ENCODE measurements around the gene PLA2G15.
A peak's percentile ranks its signal among the peaks of the same experiment; 100 is the strongest.

PLA2G15 gene

DNA sequence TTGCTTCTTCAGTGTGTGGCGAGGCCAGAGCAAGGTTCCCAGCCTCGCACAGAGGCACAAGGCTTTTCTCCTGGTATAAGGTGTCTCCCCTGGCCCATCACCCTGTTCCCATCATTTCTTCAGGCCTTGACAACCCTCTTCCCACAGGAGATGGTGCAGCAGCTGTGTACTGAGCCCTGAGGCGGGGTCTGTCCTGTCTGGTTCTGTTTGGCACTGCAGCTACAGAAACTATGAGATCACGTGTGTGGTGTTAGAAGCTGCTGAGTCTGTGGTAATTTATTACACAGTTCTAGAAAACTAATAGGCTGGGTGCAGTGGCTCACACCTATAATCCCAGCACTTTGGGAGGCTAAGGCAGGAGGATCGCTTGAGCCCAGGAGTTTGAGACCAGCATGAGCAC is 7.2 kb downstream of the PLA2G15 start:
- DNase-seq (ENCODE audit: low spot score), result no peak

GRCh38 chr16:68253721-68254120 is 8.5 kb downstream of the PLA2G15 start:
- no peak for DNase-seq (ENCODE audit: low spot score)

DNA sequence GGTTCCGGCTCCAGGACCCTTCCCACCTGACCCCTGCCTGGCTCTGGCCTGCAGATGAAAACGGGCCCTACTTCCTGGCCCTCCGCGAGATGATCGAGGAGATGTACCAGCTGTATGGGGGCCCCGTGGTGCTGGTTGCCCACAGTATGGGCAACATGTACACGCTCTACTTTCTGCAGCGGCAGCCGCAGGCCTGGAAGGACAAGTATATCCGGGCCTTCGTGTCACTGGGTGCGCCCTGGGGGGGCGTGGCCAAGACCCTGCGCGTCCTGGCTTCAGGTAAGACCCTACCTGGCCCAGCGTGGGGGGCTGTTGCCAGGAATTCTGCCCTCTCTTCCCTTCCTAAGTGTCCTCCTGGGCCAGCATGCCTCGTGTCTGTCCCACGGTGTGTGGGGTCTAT is 10.5 kb downstream of the PLA2G15 start:
- DNase-seq (ENCODE audit: low spot score), result no peak

- no peak for DNase-seq (ENCODE audit: low spot score)
Observed at GRCh38 chr16:68257251-68257905, 12.2 kb downstream of the PLA2G15 start.

DNA sequence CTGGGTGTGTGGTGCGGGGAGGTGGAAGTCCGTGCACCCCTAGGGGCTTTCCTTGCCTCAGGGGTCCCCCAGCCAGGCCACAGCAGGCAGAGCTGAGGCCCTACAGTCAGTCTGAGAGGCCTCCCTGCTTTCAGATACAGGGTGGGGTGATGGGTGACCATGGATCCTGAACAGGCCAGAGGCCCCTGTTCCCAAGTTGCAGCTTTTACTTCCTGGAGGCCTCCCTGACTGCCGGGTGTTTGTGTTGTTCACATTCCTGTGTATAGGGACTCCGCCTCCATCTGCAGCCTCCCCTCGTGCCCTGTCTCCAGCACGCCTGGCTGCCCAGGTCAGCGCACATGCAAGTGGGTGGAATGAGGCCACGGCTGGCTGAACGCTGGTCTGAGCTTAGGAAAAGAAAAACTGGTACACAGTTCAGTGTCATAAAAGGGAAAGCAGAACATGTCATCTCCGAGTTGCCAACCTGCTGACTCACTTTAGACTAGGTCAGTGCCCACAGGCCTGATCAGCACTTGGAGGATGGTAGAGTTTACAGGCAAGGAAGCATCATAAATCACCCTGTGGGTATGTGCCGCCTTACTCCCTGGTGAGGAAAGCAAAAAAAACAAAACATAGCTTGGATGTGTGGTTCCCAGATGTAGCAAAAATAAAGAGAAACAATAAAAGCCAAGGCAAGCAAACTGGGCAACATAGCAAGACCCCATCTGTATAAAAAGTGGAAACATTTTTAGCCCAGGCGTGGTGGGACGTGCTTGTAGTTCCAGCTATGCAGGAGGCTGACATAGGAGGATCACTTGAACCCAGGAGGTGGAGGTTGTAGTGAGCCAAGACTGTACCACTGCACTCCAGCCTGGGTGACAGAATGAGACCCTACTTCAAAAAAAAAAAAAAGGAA is 13.0 kb downstream of the PLA2G15 start:
- DNase-seq (ENCODE audit: low spot score), result no peak

GRCh38 chr16:68259007-68259825 is 14.0 kb downstream of the PLA2G15 start:
- no peak for DNase-seq (ENCODE audit: low spot score)

DNA sequence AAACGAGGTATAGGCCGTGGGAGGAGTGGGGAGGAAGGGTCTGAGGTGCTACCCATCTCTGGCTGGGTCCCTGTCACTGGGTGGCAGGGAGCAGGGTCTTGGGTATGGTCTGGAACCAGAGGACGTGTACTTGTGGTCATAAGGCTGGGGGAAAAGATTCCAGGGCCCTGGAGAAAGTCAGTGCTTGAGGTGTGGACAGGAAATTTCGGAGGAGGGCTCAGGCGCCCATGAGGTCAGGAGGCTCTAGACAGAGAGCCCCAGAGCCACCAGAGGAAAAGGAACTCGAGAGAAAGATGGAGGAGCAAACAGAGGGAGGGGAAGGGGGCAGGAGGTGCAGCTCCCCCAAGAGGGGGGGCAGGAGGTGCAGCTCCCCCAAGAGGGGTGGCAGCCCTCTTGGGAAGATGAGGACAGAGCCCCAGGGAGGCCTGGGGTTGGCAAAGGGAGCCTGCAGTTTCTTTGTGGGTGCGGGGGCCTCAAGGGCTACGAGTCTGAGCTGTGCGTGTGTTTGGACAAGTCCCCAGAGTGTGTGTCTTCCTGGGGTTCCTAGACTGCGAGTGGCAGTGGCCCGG is 18.5 kb downstream of the PLA2G15 start:
- DNase-seq (ENCODE audit: low spot score), result no peak

- peak; percentile 60 for DNase-seq (ENCODE audit: low spot score)
Observed at GRCh38 chr16:68264128-68265077, 19.2 kb downstream of the PLA2G15 start, which contains the start of gene SLC7A6. SLC7A6 (plus strand) TSS chr16:68264526; CDS start chr16:68274727, 10,201 bp downstream.

GRCh38 chr16:68265078-68265920 is 20.1 kb downstream of the PLA2G15 start:
- DNase-seq (ENCODE audit: low spot score), result no peak

DNA sequence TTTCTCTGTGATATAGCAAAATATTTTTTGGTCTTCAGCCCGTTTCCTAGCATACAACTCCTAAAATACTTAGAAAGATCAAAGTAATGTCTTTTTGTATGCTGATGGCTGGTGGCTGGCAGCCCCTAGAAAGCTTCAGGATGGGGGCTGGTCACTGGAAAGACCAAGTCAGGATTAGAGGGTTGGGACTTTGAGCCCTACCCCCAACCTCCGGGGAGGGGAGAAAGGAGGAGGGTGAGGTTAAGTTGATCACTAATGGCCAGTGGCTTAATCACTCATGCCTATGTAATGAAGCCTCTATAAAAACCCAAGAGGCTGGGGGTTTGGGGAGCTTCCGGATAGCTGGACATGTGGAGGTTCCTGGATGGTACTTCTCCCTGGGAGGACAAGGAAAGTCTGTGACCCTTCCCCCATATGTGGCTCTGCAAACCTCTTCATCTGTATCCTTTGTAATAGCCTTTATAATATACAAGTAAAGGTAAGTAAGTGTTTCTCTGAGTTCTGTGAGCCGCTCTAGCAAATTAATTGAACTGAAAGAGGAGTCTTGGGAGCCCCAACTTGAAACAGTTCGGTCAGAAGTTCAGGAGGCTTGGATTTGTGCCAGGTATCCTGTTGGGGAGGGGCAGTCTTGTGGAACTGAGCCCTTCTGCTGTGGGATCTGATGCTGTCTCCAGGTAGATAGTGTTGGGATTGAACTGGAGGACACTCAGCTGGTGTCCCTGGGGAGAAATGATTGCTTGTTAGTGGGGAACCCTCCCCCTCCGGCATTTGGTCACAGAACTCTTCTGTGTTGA is 22.6 kb downstream of the PLA2G15 start:
- no peak for DNase-seq (ENCODE audit: low spot score)

DNA sequence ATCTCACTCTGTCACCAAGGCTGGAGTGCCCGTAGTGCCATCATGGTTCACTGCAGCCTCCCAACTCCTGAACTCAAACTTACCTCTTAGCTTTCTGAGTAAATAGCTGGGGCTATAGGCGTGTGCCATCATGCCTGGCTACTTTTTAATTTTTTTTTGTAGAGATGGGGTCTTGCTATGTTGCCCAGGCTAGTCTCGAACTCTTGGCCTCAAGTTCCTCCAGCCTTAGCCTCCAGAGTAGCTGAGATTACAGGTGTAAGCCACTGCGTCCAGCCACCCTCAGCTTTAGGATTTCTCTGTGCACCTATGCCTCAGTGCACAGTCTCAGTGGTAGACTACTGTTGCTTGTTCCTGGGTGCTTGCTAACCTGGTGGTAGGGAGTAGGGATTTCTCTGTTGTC is 24.6 kb downstream of the PLA2G15 start:
- no peak for DNase-seq (ENCODE audit: low spot score)

- DNase-seq (ENCODE audit: low spot score), result no peak
Observed at GRCh38 chr16:68270353-68270752, 25.2 kb downstream of the PLA2G15 start.

GRCh38 chr16:68272507-68273209 is 27.5 kb downstream of the PLA2G15 start:
- no peak for DNase-seq (ENCODE audit: low spot score)

DNA sequence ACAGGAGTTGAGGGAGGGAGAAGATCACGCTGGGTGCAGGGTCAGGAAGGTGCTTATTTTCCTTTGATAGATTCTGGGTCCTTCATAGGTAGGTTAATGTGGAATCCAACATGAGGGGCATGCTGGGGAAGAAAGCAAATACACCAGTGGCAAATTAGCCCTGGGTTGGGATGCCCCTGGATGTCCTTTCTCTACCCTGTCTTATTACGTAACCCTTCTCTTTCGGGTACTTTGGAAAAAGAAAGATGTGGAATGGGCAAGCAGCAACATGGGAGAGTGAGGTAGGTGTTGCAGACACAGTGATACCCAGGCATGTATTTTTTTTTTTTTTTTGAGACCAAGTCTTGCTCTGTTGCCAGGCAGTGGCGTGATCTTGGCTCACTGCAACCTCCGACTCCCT is 28.3 kb downstream of the PLA2G15 start:
- no peak for DNase-seq (ENCODE audit: low spot score)

GRCh38 chr16:68273896-68274295 is 28.7 kb downstream of the PLA2G15 start:
- no peak for DNase-seq (ENCODE audit: low spot score)

DNA sequence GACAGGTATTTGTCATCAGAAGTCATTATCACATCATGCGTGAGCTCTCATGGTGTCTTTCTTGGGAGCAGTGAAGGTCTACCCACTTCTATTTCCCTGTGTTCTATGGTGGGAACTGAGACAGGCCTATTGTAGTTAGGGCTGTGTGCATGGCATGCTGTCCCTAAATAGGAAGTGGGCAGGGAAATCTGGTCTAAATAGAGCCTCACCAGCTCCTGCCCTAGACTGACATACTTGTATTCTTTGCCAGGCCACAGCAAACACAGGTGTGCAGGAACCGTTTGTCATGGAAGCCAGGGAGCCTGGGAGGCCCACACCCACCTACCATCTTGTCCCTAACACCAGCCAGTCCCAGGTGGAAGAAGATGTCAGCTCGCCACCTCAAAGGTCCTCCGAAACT is 29.3 kb downstream of the PLA2G15 start:
- no peak for DNase-seq (ENCODE audit: low spot score)

GRCh38 chr16:68275611-68276191 is 30.5 kb downstream of the PLA2G15 start:
- no peak for DNase-seq (ENCODE audit: low spot score)

DNA sequence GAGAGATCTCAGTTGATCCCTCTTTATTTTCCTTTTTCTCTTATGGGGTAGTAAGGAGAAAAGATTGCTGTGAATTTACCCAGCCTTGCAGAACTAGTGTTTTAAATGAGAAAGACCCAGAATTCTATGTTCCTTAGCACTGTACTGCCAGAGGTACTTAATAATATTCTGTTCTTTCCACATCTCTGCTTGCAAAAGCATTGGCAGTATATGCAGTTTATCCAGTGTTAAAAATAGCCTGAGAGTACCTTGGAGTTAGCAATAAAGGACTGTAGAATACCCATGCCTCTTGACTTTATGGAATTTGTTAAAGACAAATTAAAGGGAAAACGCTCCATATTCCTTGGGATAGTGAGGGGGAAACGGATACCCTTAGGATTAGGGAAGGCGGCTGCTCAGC is 31.1 kb downstream of the PLA2G15 start:
- DNase-seq (ENCODE audit: low spot score), result no peak

Measured in globus pallidus (tissue), 1 donor.